Muscle of back (tissue), 13 donors: ENCODE data around the gene GJC2. TPM values are rescaled to one million over a fixed set of nuclear protein-coding genes. Genes with fewer than 3 reads are reported as not detected.
A peak's percentile ranks its signal among the peaks of the same experiment; 100 is the strongest.
"Not testable (repeated sequence)": the region's sequence is repeated elsewhere in the genome, so short reads cannot be mapped to it uniquely, and the experiment has no call there.

ENCODE experiments used
- DNase-seq, 3 donors: peaks; one replicate each; pipeline versions ENCODE4 v3.0.0 to v3.0.0-alpha.2; 2013
- long read RNA-seq, 9 donors: transcript quantifications; one replicate each; lab custom pipeline, GENCODE V29; 2026
- polyA plus RNA-seq, 10 donors: library from polyadenylated mRNA; unstranded; fragments of 120-200 nt; gene quantifications; one replicate each; pipeline ENCODE4 v1.2.1, GENCODE V29; 2013; ENCODE audit not compliant: insufficient read length in 10 of 10

The GJC2 gene
- polyA plus RNA-seq, result 1 to 10 TPM in 3 of 10 donors, under 1 TPM in 7; 0.62 to 1.5 (median 0.83) TPM
- long read RNA-seq, donor 1, result 0 reads
- long read RNA-seq, donor 2, result 0 reads
- long read RNA-seq, donor 3, result 0 reads
- long read RNA-seq, donor 4, result 0 reads
- long read RNA-seq, donor 5, result 0 reads
- long read RNA-seq, donor 6, result 0 reads
- long read RNA-seq, donor 7, result 0 reads
- long read RNA-seq, donor 8, result 0 reads
- long read RNA-seq, donor 9, result 0 reads

- peak in 1 of 3 donors; percentile 67 for DNase-seq
Measured at GRCh38 chr1:228149406-228150119, at the start of gene GJC2. TSS of gene GJC2 (plus strand) at chr1:228149930. CDS start at chr1:228157759, 7,829 bp downstream.

GRCh38 chr1:228100822-228101613, 48.7 kb upstream of the GJC2 start:
- DNase-seq, result no peak

- no peak for DNase-seq
Measured at GRCh38 chr1:228101614-228101993, 48.1 kb upstream of the GJC2 start.

GRCh38 chr1:228101994-228102790, 47.5 kb upstream of the GJC2 start:
- peak in 1 of 3 donors; percentile 51 for DNase-seq

GRCh38 chr1:228102791-228103620, 46.7 kb upstream of the GJC2 start, which contains the start of gene C1orf35:
TSS of gene C1orf35 (minus strand) at chr1:228103325. CDS start at chr1:228103227, 98 bp downstream.
- peak; percentile 91 to 98 (median 96) for DNase-seq

- no peak for DNase-seq
Measured at GRCh38 chr1:228104526-228105269, 45.0 kb upstream of the GJC2 start.

- DNase-seq, result no peak
Measured at GRCh38 chr1:228105270-228105995, 44.3 kb upstream of the GJC2 start.

- DNase-seq, result no peak
Measured at GRCh38 chr1:228105996-228106799, 43.5 kb upstream of the GJC2 start.

- no peak for DNase-seq
Measured at GRCh38 chr1:228106800-228107054, 43.0 kb upstream of the GJC2 start.

- DNase-seq, result no peak
Measured at GRCh38 chr1:228107636-228108035, 42.1 kb upstream of the GJC2 start.

GRCh38 chr1:228108055-228108690, 41.6 kb upstream of the GJC2 start:
- DNase-seq, result no peak

GRCh38 chr1:228108742-228109072, 41.0 kb upstream of the GJC2 start:
- DNase-seq, result no peak

- DNase-seq, result peak; percentile 96 to 99 (median 99)
Measured at GRCh38 chr1:228109073-228109961, 40.4 kb upstream of the GJC2 start, which contains the start of gene MRPL55. TSS of gene MRPL55 (minus strand) at chr1:228109299. CDS start at chr1:228108260, 1,039 bp downstream.

- DNase-seq, result no peak
Measured at GRCh38 chr1:228109962-228110488, 39.7 kb upstream of the GJC2 start.

- DNase-seq, result no peak
Measured at GRCh38 chr1:228110556-228110955, 39.2 kb upstream of the GJC2 start.

- not testable (repeated sequence) for DNase-seq
Measured at GRCh38 chr1:228111315-228111714, 38.4 kb upstream of the GJC2 start.

GRCh38 chr1:228112167-228112566, 37.6 kb upstream of the GJC2 start:
- no peak for DNase-seq
